IMR-90 (cell line): ENCODE results near the gene TNPO2. TPM values are rescaled to one million over a fixed set of nuclear protein-coding genes. Genes with fewer than 3 reads are reported as not detected.
"Not testable (repeated sequence)": the region's sequence is repeated elsewhere in the genome, so short reads cannot be mapped to it uniquely, and the experiment has no call there.

Source experiments
- ATAC-seq: fragments of 200-7000 bp; cut with Tn5 transposase; 2 replicates; pipeline ENCODE4 v1.9.1; 2020; ENCODE audit warnings: low read depth, mild to moderate bottlenecking, moderate library complexity
- BruUV-seq: library from RNA; stranded (reverse); fragments of 400-500 nt; replicated peaks from 2 replicates; lab custom pipeline; 2021; lab: Mats Ljungman, UMichigan
- CTCF ChIA-PET: fragments of 300-600 bp; formaldehyde crosslinking; extraction: SDS; loops from one replicate; lab custom pipeline; 2021; ENCODE audit warnings: antibody characterized with exemption; lab: Yijun Ruan, JAX
- POLR2A ChIA-PET: fragments of 300-600 bp; sonication (Branson Sonifier 250); formaldehyde crosslinking; loops from one replicate; lab custom pipeline; 2022; ENCODE audit warnings: antibody characterized with exemption; ENCODE audit not compliant: unreplicated experiment; lab: Charles Lee
- DNase-seq: peaks from one replicate; pipeline ENCODE4 v3.0.0; 2013
- H2AFZ ChIP-seq: replicated peaks from 2 replicates; pipeline ENCODE3; 2013; ENCODE audit warnings: low read length, mild to moderate bottlenecking; ENCODE audit not compliant: poor library complexity
- H2AK5ac ChIP-seq: 2 replicates; pipeline ENCODE4 v1.6.1; 2013; ENCODE audit warnings: low read depth, low read length, inconsistent platforms
- H2AK9ac ChIP-seq: replicated peaks from 2 replicates; pipeline ENCODE3; 2013; ENCODE audit warnings: mild to moderate bottlenecking, low read depth, low read length, moderate library complexity; ENCODE audit not compliant: poor library complexity
- H2BK120ac ChIP-seq: 2 replicates; pipeline ENCODE4 v1.6.1; 2013; ENCODE audit warnings: low read depth, low read length, inconsistent platforms
- H2BK15ac ChIP-seq: 3 replicates; pipeline ENCODE4 v1.6.1; 2013; ENCODE audit warnings: low read depth, low read length, inconsistent platforms
- H2BK20ac ChIP-seq: 2 replicates; pipeline ENCODE4 v1.6.1; 2013; ENCODE audit warnings: low read depth, mild to moderate bottlenecking, inconsistent platforms, low read length, moderate library complexity
- H2BK5ac ChIP-seq: 2 replicates; pipeline ENCODE4 v1.6.1; 2013; ENCODE audit warnings: mild to moderate bottlenecking, low read depth, low read length, inconsistent platforms; ENCODE audit not compliant: poor library complexity, severe bottlenecking
- H3K14ac ChIP-seq: replicated peaks from 2 replicates; pipeline ENCODE4 v1.6.1; 2013; ENCODE audit warnings: low read depth, low read length, inconsistent platforms
- H3K18ac ChIP-seq: 2 replicates; pipeline ENCODE4 v1.6.1; 2013; ENCODE audit warnings: low read depth, low read length, control low read depth
- H3K23ac ChIP-seq: 2 replicates; pipeline ENCODE4 v1.6.1; 2013; ENCODE audit warnings: low read depth, low read length, inconsistent platforms
- H3K27ac ChIP-seq: 2 replicates; pipeline ENCODE4 v1.5.1; 2013; ENCODE audit warnings: mild to moderate bottlenecking, control low read depth, low read length; ENCODE audit not compliant: insufficient read depth
- H3K27me3 ChIP-seq: 2 replicates; pipeline ENCODE4 v1.6.1; 2013; ENCODE audit warnings: low read length; ENCODE audit not compliant: control insufficient read depth, insufficient read depth
- H3K36me3 ChIP-seq: 2 replicates; pipeline ENCODE4 v1.6.1; 2013; ENCODE audit warnings: low read length, mixed read lengths; ENCODE audit not compliant: control insufficient read depth, insufficient read depth
- H3K4ac ChIP-seq: 2 replicates; pipeline ENCODE4 v1.6.1; 2013; ENCODE audit warnings: low read depth, low read length, inconsistent platforms
- H3K4me1 ChIP-seq: 2 replicates; pipeline ENCODE4 v1.6.1; 2013; ENCODE audit warnings: low read length, mixed read lengths; ENCODE audit not compliant: control insufficient read depth, insufficient read depth
- H3K4me2 ChIP-seq: 2 replicates; pipeline ENCODE4 v1.6.1; 2013; ENCODE audit warnings: low read depth, mild to moderate bottlenecking, control low read depth, low read length, moderate library complexity
- H3K4me3 ChIP-seq: 2 replicates; pipeline ENCODE4 v1.5.1; 2013; ENCODE audit warnings: low read depth, mild to moderate bottlenecking, control low read depth, low read length, moderate library complexity; ENCODE audit not compliant: insufficient read depth
- H3K56ac ChIP-seq: 2 replicates; pipeline ENCODE4 v1.6.1; 2013; ENCODE audit warnings: low read length, inconsistent platforms; ENCODE audit not compliant: insufficient read depth; ENCODE audit errors: extremely low read depth
- H3K79me1 ChIP-seq, 2 experiments: 2 replicates each; pipeline ENCODE4 v1.6.1; 2013; ENCODE audit warnings: low read length in 2 of 2, inconsistent platforms in 1 of 2, low read depth in 1 of 2
- H3K9ac ChIP-seq: 2 replicates; pipeline ENCODE4 v1.6.1; 2013; ENCODE audit warnings: low read depth, low read length, control low read depth
- H3K9me1 ChIP-seq: 2 replicates; pipeline ENCODE4 v1.6.1; 2013; ENCODE audit warnings: low read length, inconsistent platforms; ENCODE audit not compliant: insufficient read depth
- H3K9me3 ChIP-seq: 2 replicates; pipeline ENCODE4 v1.6.1; 2013; ENCODE audit warnings: low read length; ENCODE audit not compliant: control insufficient read depth, insufficient read depth
- H4K20me1 ChIP-seq: 2 replicates; pipeline ENCODE4 v1.6.1; 2013; ENCODE audit warnings: low read length, inconsistent platforms; ENCODE audit not compliant: insufficient read depth
- H4K5ac ChIP-seq: 2 replicates; pipeline ENCODE4 v1.6.1; 2013; ENCODE audit warnings: mild to moderate bottlenecking, low read depth, low read length, control low read depth
- H4K8ac ChIP-seq, 2 experiments: 2 replicates each; pipeline ENCODE4 v1.6.1; 2013; ENCODE audit warnings: low read depth in 2 of 2, low read length in 2 of 2, control low read depth in 1 of 2, inconsistent platforms in 1 of 2
- H4K91ac ChIP-seq: 2 replicates; pipeline ENCODE4 v1.6.1; 2013; ENCODE audit warnings: low read depth, low read length, inconsistent platforms; ENCODE audit not compliant: insufficient read depth
- CEBPB ChIP-seq: IDR thresholded peaks from 2 replicates; pipeline ENCODE4 v1.6.1; 2012; ENCODE audit warnings: low read depth, low read length, improper control_type of control experiment
- WGBS, 2 experiments: methylation state at CpG; one replicate each; pipeline versions ENCODE4 v1.1.5 to v1.1.7; 2013; ENCODE audit warnings: missing lambda C conversion rate in 2 of 2; ENCODE audit not compliant: insufficient read length in 1 of 2; ENCODE audit errors: extremely low coverage in 2 of 2; 5-methylcytosine and 5-hydroxymethylcytosine counted together
- dilution Hi-C: fragments of 300-500 bp; cut with HindIII; formaldehyde crosslinking; loops from one replicate; pipeline ENCODE4 v1.14.3; 2018; ENCODE audit warnings: low sequenced_read_pairs; ENCODE audit not compliant: unreplicated experiment
- in situ Hi-C: fragments of 300-500 bp; cut with MboI; formaldehyde crosslinking; loops from 3 replicates; pipeline ENCODE4 v1.14.3; 2019; ENCODE audit warnings: low sequenced_read_pairs, inconsistent platforms, mixed read lengths
- intact Hi-C: fragments of 100-400 bp; cut with micrococcal nuclease; formaldehyde crosslinking; loops from 2 replicates; pipeline ENCODE4 v1.10.0; 2022
- polyA plus RNA-seq, 3 experiments: library from polyadenylated mRNA; depleted of rRNA; stranded (reverse); fragments of >200 nt; gene quantifications; 2 replicates each; pipeline ENCODE4 v1.2.3, GENCODE V29; 2012; ENCODE audit warnings: low replicate concordance in 1 of 3
- total RNA-seq: library from RNA; depleted of rRNA; stranded (reverse); fragments of >200 nt; gene quantifications from 2 replicates; pipeline ENCODE4 v1.2.3, GENCODE V29; 2012

The TNPO2 gene
- total and polyA plus RNA-seq, 2 of the 4 experiments (the other 2 are of a cell fraction), result 36.0 to 77.2 TPM

GRCh38 chr19:12698138-12698537, 25.6 kb downstream of the TNPO2 start:
- Histone ChIP-seq H3K4ac (no peak overlapping the region), H3K56ac (no peak overlapping the region), H3K9me1 (no peaks in the 10 kb centered on the region; the same call in 1 of the 2 replicates), H3K4me2 (no peak overlapping the region), H3K14ac (no peak overlapping the region), H3K18ac (no peak overlapping the region), H3K9ac (no peak overlapping the region), H4K8ac (no peak overlapping the region), H2AK9ac (no peak overlapping the region), H2BK5ac (no peak overlapping the region), H3K27ac (no peak overlapping the region), H3K36me3 (peaks cover 41% of the 10 kb centered on the region), H3K4me1 (peaks cover 2% of the 10 kb centered on the region; the same call in 1 of the 2 replicates), H4K5ac (no peak overlapping the region), H4K91ac (no peak overlapping the region), H2BK120ac (no peak overlapping the region), H3K23ac (no peak overlapping the region), H3K4me3 (no peak overlapping the region), H3K27me3 (no peaks in the 10 kb centered on the region), H2BK20ac (no peak overlapping the region), H2BK15ac (no peak overlapping the region), H3K9me3 (no peaks in the 10 kb centered on the region), H2AFZ (no peak overlapping the region), H3K79me1 (peaks cover 10 to 22% of the 10 kb centered on the region in 2 experiments), H4K20me1 (peaks cover under 1% of the 10 kb centered on the region), H2AK5ac (no peak overlapping the region)
- ChIA-PET CTCF (no interaction called here), POLR2A (no interaction called here)
- intact Hi-C loops, result no loop called here
- TF ChIP-seq CEBPB, result no peak
- in situ Hi-C loops, result no loop called here
- DNase-seq (no peak), ATAC-seq (no peak)
- no TSS peak for BruUV-seq
- 93% methylated on average over 3 of the region's 6 CpGs; no CpG with 5 or more reads in 1 of the 2 experiments for WGBS, 2 experiments
- dilution Hi-C loops, result no loop called here

- H4K91ac ChIP-seq, dilution Hi-C loops, H2BK15ac ChIP-seq, H4K5ac ChIP-seq, H3K9me3 ChIP-seq, H2BK120ac ChIP-seq, H4K20me1 ChIP-seq, CTCF ChIA-PET, H3K27ac ChIP-seq, H3K18ac ChIP-seq, H3K4me2 ChIP-seq, in situ Hi-C loops, H3K9ac ChIP-seq, intact Hi-C loops, H2BK5ac ChIP-seq, H3K4me3 ChIP-seq, BruUV-seq, H3K14ac ChIP-seq, ATAC-seq, H3K56ac ChIP-seq, H3K23ac ChIP-seq, H2AK9ac ChIP-seq, H3K4me1 ChIP-seq, POLR2A ChIA-PET, H3K9me1 ChIP-seq, H3K27me3 ChIP-seq, H3K4ac ChIP-seq, DNase-seq, H2AK5ac ChIP-seq, H2AFZ ChIP-seq, H2BK20ac ChIP-seq: not testable (repeated sequence)
- Histone ChIP-seq H3K79me1 (peaks cover 7 to 27% of the 10 kb centered on the region in 2 experiments), H4K8ac (peak overlapping the region; percentile 91 to 97; a peak in 3 of 4 replicates), H3K36me3 (peaks cover 34% of the 10 kb centered on the region)
- 95% methylated on average over 14 of the region's 22 CpGs; no CpG with 5 or more reads in 1 of the 2 experiments for WGBS, 2 experiments
Measured at GRCh38 chr19:12697425-12697824, 26.3 kb downstream of the TNPO2 start.
